SK-N-MC (cell line): ENCODE data around the gene SH3PXD2A.
"Not testable (repeated sequence)": the region's sequence is repeated elsewhere in the genome, so short reads cannot be mapped to it uniquely, and the experiment has no call there.

Experiments
- DNase-seq: peaks from one replicate; pipeline ENCODE4 v3.0.0-alpha.2; 2011; ENCODE audit warnings: low read depth, low spot score
- H3K27ac ChIP-seq: fragments of 200-600 bp; sonication (generic); 2 replicates; pipeline ENCODE4 v1.5.1; 2016; ENCODE audit warnings: mixed run types
- H3K36me3 ChIP-seq: fragments of 200-600 bp; sonication (generic); 2 replicates; pipeline ENCODE4 v1.6.1; 2017; ENCODE audit warnings: antibody characterized with exemption, low read length, mixed read lengths; ENCODE audit not compliant: insufficient read depth
- H3K4me3 ChIP-seq: fragments of 200-600 bp; sonication (generic); 2 replicates; pipeline ENCODE4 v1.5.1; 2016
- H3K9ac ChIP-seq: fragments of 200-600 bp; sonication (generic); 2 replicates; pipeline ENCODE4 v1.8.0; 2017; ENCODE audit warnings: mixed run types, mixed read lengths; ENCODE audit not compliant: insufficient read length
- H3K9me3 ChIP-seq: fragments of 200-600 bp; sonication (generic); 2 replicates; pipeline ENCODE4 v1.6.1; 2017; ENCODE audit warnings: low read depth, mild to moderate bottlenecking, antibody characterized with exemption, low read length, moderate library complexity, mixed read lengths
- EZH2 ChIP-seq: fragments of 200-600 bp; sonication (generic); IDR thresholded peaks from one replicate; pipeline ENCODE4 v1.6.1; 2017; ENCODE audit warnings: antibody characterized with exemption
- FOXP2 ChIP-seq: optimal IDR thresholded peaks from 2 replicates; pipeline ENCODE3; 2011; ENCODE audit warnings: mild to moderate bottlenecking, moderate library complexity; ENCODE audit not compliant: insufficient read depth; ENCODE audit errors: extremely low read length, control extremely low read depth
- POLR2AphosphoS5 ChIP-seq: IDR thresholded peaks from 2 replicates; pipeline ENCODE4 v1.6.1; 2012; ENCODE audit warnings: mild to moderate bottlenecking, low read depth, low read length, borderline replicate concordance

SH3PXD2A gene

GRCh38 chr10:103736763-103737162 is 118.6 kb downstream of the SH3PXD2A start:
- TF ChIP-seq POLR2AphosphoS5 (no peak), EZH2 (no peak), FOXP2 (no peak)
- Histone ChIP-seq H3K9me3 (no peaks in the 10 kb centered on the region), H3K9ac (no peak overlapping the region), H3K4me3 (no peak overlapping the region), H3K36me3 (no peaks in the 10 kb centered on the region; the same call in 1 of the 2 replicates), H3K27ac (no peak overlapping the region)
- DNase-seq: no peak

GRCh38 chr10:103736044-103736443 is 119.3 kb downstream of the SH3PXD2A start:
- Histone ChIP-seq H3K9me3 (no peaks in the 10 kb centered on the region), H3K4me3 (no peak overlapping the region), H3K36me3 (no peaks in the 10 kb centered on the region; the same call in 1 of the 2 replicates), H3K9ac (no peak overlapping the region), H3K27ac (no peak overlapping the region)
- TF ChIP-seq FOXP2 (no peak), EZH2 (no peak), POLR2AphosphoS5 (no peak)
- DNase-seq: no peak

- Histone ChIP-seq H3K4me3 (no peak overlapping the region), H3K36me3 (no peaks in the 10 kb centered on the region; the same call in 1 of the 2 replicates), H3K27ac (no peak overlapping the region), H3K9me3 (no peaks in the 10 kb centered on the region), H3K9ac (no peak overlapping the region)
- no peak for TF ChIP-seq POLR2AphosphoS5
- no peak for TF ChIP-seq FOXP2
- TF ChIP-seq EZH2: no peak
- DNase-seq: no peak
These were observed 120.6 kb downstream of the SH3PXD2A start for GRCh38 chr10:103734731-103735130.

- H3K9ac ChIP-seq: no peak overlapping the region
These were observed 122.3 kb downstream of the SH3PXD2A start for GRCh38 chr10:103733045-103733419.

GRCh38 chr10:103732339-103733044 is 122.9 kb downstream of the SH3PXD2A start:
- no peak overlapping the region for H3K9ac ChIP-seq
- DNase-seq: no peak
- H3K9me3 ChIP-seq: no peaks in the 10 kb centered on the region
- H3K4me3 ChIP-seq: no peak overlapping the region
- no peak overlapping the region for H3K27ac ChIP-seq
- no peak for TF ChIP-seq FOXP2
- TF ChIP-seq EZH2: no peak
- no peak for TF ChIP-seq POLR2AphosphoS5
- no peaks in the 10 kb centered on the region; the same call in 1 of the 2 replicates for H3K36me3 ChIP-seq

More at GRCh38 chr10:103733045-103733419, 122.3 kb downstream of the SH3PXD2A start:
- Histone ChIP-seq H3K9me3 (no peaks in the 10 kb centered on the region), H3K4me3 (no peak overlapping the region), H3K36me3 (no peaks in the 10 kb centered on the region; the same call in 1 of the 2 replicates), H3K27ac (no peak overlapping the region)
- DNase-seq: no peak
- TF ChIP-seq POLR2AphosphoS5 (no peak), FOXP2 (no peak), EZH2 (no peak)

- Histone ChIP-seq H3K9ac (no peak overlapping the region), H3K9me3 (no peaks in the 10 kb centered on the region), H3K36me3 (no peaks in the 10 kb centered on the region; the same call in 1 of the 2 replicates), H3K27ac (no peak overlapping the region), H3K4me3 (no peak overlapping the region)
- no peak for DNase-seq
- TF ChIP-seq POLR2AphosphoS5 (no peak), EZH2 (no peak), FOXP2 (no peak)
These were observed 123.6 kb downstream of the SH3PXD2A start for GRCh38 chr10:103731609-103732270.

GRCh38 chr10:103731026-103731425 is 124.3 kb downstream of the SH3PXD2A start:
- H3K9me3 ChIP-seq, H3K4me3 ChIP-seq, H3K9ac ChIP-seq, H3K36me3 ChIP-seq, DNase-seq, H3K27ac ChIP-seq: not testable (repeated sequence)

GRCh38 chr10:103729851-103730250 is 125.5 kb downstream of the SH3PXD2A start:
- DNase-seq: no peak
- Histone ChIP-seq H3K4me3 (no peak overlapping the region), H3K36me3 (no peaks in the 10 kb centered on the region; the same call in 1 of the 2 replicates), H3K9ac (no peak overlapping the region), H3K27ac (no peak overlapping the region), H3K9me3 (no peaks in the 10 kb centered on the region)
- TF ChIP-seq EZH2 (no peak), FOXP2 (no peak), POLR2AphosphoS5 (no peak)

- Histone ChIP-seq H3K4me3 (no peak overlapping the region), H3K9ac (no peak overlapping the region), H3K36me3 (no peaks in the 10 kb centered on the region; the same call in 1 of the 2 replicates), H3K27ac (no peak overlapping the region), H3K9me3 (no peaks in the 10 kb centered on the region)
- no peak for TF ChIP-seq FOXP2
- no peak for TF ChIP-seq EZH2
- no peak for TF ChIP-seq POLR2AphosphoS5
- DNase-seq: no peak
These were observed 127.2 kb downstream of the SH3PXD2A start for GRCh38 chr10:103727991-103728689.
